ENCODE measurements around the gene FGGY.

The FGGY gene

GRCh38 chr1:59409986-59410385 is 113.1 kb downstream of the FGGY start:
- no peak overlapping the region for H3K4me3 ChIP-seq (ENCODE audit: low read depth, low read length)
- in situ Hi-C loops (cut with HindIII; ENCODE audit: low sequenced_read_pairs): no loop called here
- TF ChIP-seq, protein P1, sequence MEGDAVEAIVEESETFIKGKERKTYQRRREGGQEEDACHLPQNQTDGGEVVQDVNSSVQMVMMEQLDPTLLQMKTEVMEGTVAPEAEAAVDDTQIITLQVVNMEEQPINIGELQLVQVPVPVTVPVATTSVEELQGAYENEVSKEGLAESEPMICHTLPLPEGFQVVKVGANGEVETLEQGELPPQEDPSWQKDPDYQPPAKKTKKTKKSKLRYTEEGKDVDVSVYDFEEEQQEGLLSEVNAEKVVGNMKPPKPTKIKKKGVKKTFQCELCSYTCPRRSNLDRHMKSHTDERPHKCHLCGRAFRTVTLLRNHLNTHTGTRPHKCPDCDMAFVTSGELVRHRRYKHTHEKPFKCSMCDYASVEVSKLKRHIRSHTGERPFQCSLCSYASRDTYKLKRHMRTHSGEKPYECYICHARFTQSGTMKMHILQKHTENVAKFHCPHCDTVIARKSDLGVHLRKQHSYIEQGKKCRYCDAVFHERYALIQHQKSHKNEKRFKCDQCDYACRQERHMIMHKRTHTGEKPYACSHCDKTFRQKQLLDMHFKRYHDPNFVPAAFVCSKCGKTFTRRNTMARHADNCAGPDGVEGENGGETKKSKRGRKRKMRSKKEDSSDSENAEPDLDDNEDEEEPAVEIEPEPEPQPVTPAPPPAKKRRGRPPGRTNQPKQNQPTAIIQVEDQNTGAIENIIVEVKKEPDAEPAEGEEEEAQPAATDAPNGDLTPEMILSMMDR (IDR thresholded peaks at IDR 0.05; ENCODE audit: low read depth, low read length, missing control alignments): no peak
- DNase-seq (ENCODE audit: low read depth): no peak

DNA sequence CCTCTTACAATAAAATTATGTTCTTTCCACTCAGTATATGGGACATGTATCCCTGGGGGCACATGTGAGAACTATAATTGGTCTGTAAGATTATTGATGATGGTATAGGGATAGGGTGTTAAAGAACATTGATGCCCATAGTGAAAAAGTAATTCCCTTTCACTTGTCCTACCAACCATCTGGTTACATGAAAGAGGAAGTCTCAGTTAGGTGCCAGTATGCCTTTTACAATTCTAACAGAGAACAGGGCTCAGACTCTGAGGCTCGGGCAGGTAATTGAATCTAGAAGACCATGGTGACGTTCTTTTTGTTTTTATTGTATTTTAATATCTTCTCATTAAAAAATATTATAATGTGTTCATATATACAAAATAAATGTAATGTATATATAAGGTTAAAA is 113.6 kb downstream of the FGGY start:
- no peak overlapping the region for H3K4me3 ChIP-seq (ENCODE audit: low read depth, low read length)
- TF ChIP-seq, protein P1 (IDR thresholded peaks at IDR 0.05; ENCODE audit: low read depth, low read length, missing control alignments): no peak
- in situ Hi-C loops (cut with HindIII; ENCODE audit: low sequenced_read_pairs): no loop called here
- no peak for DNase-seq (ENCODE audit: low read depth)

- no peak for DNase-seq (ENCODE audit: low read depth)
- in situ Hi-C loops (cut with HindIII; ENCODE audit: low sequenced_read_pairs): no loop called here
- H3K4me3 ChIP-seq (ENCODE audit: low read depth, low read length): no peak overlapping the region
- TF ChIP-seq, protein P1 (IDR thresholded peaks at IDR 0.05; ENCODE audit: low read depth, low read length, missing control alignments): no peak
Measured at GRCh38 chr1:59411147-59411546, 114.3 kb downstream of the FGGY start.

- DNase-seq (ENCODE audit: low read depth): no peak
- TF ChIP-seq, protein P1 (IDR thresholded peaks at IDR 0.05; ENCODE audit: low read depth, low read length, missing control alignments): no peak
- in situ Hi-C loops (cut with HindIII; ENCODE audit: low sequenced_read_pairs): no loop called here
- H3K4me3 ChIP-seq (ENCODE audit: low read depth, low read length): no peak overlapping the region
Measured at GRCh38 chr1:59412718-59413326, 115.9 kb downstream of the FGGY start.

GRCh38 chr1:59413327-59413720 is 116.4 kb downstream of the FGGY start:
- H3K4me3 ChIP-seq (ENCODE audit: low read depth, low read length): no peak overlapping the region
- DNase-seq (ENCODE audit: low read depth): no peak
- in situ Hi-C loops (cut with HindIII; ENCODE audit: low sequenced_read_pairs): no loop called here
- TF ChIP-seq, protein P1 (IDR thresholded peaks at IDR 0.05; ENCODE audit: low read depth, low read length, missing control alignments): no peak

- in situ Hi-C loops (cut with HindIII; ENCODE audit: low sequenced_read_pairs): loop anchor here (5.0 kb wide), 1 partner anchor 97 kb away; no protein-coding TSS in a partner anchor
- DNase-seq (ENCODE audit: low read depth): no peak
- TF ChIP-seq, protein P1 (IDR thresholded peaks at IDR 0.05; ENCODE audit: low read depth, low read length, missing control alignments): no peak
- no peak overlapping the region for H3K4me3 ChIP-seq (ENCODE audit: low read depth, low read length)
Measured at GRCh38 chr1:59414406-59415133, 117.7 kb downstream of the FGGY start.
